Endothelial cell of umbilical vein (primary cell): ENCODE results near the gene CAPN5.

Experiments used
- EZH2 ChIP-seq: IDR thresholded peaks from 2 replicates; pipeline ENCODE4 v1.6.1; 2012; ENCODE audit warnings: borderline replicate concordance, low read depth, mild to moderate bottlenecking, moderate library complexity, low read length, inconsistent platforms; ENCODE audit not compliant: severe bottlenecking
- FOS ChIP-seq: IDR thresholded peaks from 2 replicates; pipeline ENCODE4 v1.6.1; 2011; ENCODE audit warnings: mild to moderate bottlenecking, low read length, moderate library complexity, borderline replicate concordance; ENCODE audit not compliant: insufficient read depth
- GATA2 ChIP-seq: IDR thresholded peaks from 2 replicates; pipeline ENCODE4 v1.7.0; 2011; ENCODE audit warnings: low read depth, mild to moderate bottlenecking, moderate library complexity, mixed read lengths, low read length; ENCODE audit not compliant: insufficient read length, insufficient read depth
- JUN ChIP-seq: IDR thresholded peaks from 2 replicates; pipeline ENCODE4 v1.6.1; 2011; ENCODE audit warnings: borderline replicate concordance, low read depth; ENCODE audit not compliant: insufficient read length, insufficient read depth
- MYC ChIP-seq: IDR thresholded peaks from one replicate; pipeline ENCODE4 v1.6.1; 2011; ENCODE audit warnings: mild to moderate bottlenecking, low read depth, low read length
- POLR2A ChIP-seq: IDR thresholded peaks from 2 replicates; pipeline ENCODE4 v1.6.1; 2012; ENCODE audit warnings: low read depth, mild to moderate bottlenecking, control low read depth, low read length
- POLR2AphosphoS5 ChIP-seq: IDR thresholded peaks from 2 replicates; pipeline ENCODE4 v1.6.1; 2012; ENCODE audit warnings: low read depth, mild to moderate bottlenecking, control low read depth, low read length, moderate library complexity; ENCODE audit not compliant: insufficient read depth
- TF ChIP-seq, protein P1 (sequence below), 2 donors: IDR thresholded peaks; 1 replicate in 1 of 2; 2 replicates in 1 of 2; pipeline ENCODE4 v1.5.1; 2011; ENCODE audit warnings: low read length in 2 of 2, mild to moderate bottlenecking in 2 of 2, moderate library complexity in 2 of 2, control low read depth in 1 of 2, inconsistent platforms in 1 of 2, low read depth in 1 of 2; ENCODE audit not compliant: insufficient read depth in 1 of 2; ENCODE audit errors: extremely low read depth in 1 of 2
- TF ChIP-seq, protein P2 (sequence below): IDR thresholded peaks from 2 replicates; pipeline ENCODE4 v1.6.1; 2011; ENCODE audit not compliant: insufficient read depth, insufficient read length

- TF ChIP-seq, protein P1, sequence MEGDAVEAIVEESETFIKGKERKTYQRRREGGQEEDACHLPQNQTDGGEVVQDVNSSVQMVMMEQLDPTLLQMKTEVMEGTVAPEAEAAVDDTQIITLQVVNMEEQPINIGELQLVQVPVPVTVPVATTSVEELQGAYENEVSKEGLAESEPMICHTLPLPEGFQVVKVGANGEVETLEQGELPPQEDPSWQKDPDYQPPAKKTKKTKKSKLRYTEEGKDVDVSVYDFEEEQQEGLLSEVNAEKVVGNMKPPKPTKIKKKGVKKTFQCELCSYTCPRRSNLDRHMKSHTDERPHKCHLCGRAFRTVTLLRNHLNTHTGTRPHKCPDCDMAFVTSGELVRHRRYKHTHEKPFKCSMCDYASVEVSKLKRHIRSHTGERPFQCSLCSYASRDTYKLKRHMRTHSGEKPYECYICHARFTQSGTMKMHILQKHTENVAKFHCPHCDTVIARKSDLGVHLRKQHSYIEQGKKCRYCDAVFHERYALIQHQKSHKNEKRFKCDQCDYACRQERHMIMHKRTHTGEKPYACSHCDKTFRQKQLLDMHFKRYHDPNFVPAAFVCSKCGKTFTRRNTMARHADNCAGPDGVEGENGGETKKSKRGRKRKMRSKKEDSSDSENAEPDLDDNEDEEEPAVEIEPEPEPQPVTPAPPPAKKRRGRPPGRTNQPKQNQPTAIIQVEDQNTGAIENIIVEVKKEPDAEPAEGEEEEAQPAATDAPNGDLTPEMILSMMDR (IDR thresholded peaks at IDR 0.05; ENCODE audit: extremely low read depth in 1 of 2, insufficient read depth in 1 of 2, low read depth in 1 of 2, low read length in 2 of 2) = no peak
- TF ChIP-seq POLR2AphosphoS5 (no peak), POLR2A (no peak), MYC (no peak), EZH2 (no peak), FOS (no peak), JUN (no peak), GATA2 (no peak)
- TF ChIP-seq, protein P2, sequence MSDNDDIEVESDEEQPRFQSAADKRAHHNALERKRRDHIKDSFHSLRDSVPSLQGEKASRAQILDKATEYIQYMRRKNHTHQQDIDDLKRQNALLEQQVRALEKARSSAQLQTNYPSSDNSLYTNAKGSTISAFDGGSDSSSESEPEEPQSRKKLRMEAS = no peak
These were observed 14.6 kb downstream of the CAPN5 start for GRCh38 chr11:77081381-77081851.
